Testis (tissue), 2 donors: ENCODE data around the gene MOXD1.

ENCODE experiments used
- POLR2A ChIP-seq: fragments of 450-650 bp; IDR thresholded peaks from one replicate; pipeline ENCODE4 v1.6.1; 2017; ENCODE audit warnings: antibody characterized with exemption, mild to moderate bottlenecking, moderate library complexity
- TF ChIP-seq, protein P1 (sequence below), 3 experiments: fragments of 450-650 bp in 2 of 3; fragments of 200-600 bp in 1 of 3; sonication (generic) in 1 of 3; IDR thresholded peaks; one replicate each; pipeline ENCODE4 v1.5.1; 2016 to 2019; ENCODE audit warnings: antibody characterized with exemption in 3 of 3, mild to moderate bottlenecking in 2 of 3, moderate library complexity in 1 of 3

DNA sequence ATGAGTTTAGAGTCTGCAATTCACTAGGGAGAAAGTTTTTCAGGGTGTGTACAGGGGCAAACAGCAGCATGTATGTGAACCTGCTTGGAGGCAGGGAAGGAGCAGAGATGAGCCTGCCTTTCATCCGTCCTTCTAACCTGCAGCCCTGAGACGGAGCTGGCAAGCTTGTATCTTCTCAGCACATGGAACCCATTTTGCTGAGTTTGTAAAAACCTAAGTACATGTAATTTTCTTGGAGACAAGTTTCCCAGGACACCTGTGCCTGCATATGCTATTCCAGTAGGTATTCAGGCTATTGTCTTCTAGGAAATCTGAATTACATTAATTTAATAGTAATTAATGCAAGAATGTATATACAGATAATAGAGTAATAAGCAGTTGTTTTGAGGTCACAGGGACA lies 28.8 kb upstream of the MOXD1 start:
- TF ChIP-seq, protein P1, sequence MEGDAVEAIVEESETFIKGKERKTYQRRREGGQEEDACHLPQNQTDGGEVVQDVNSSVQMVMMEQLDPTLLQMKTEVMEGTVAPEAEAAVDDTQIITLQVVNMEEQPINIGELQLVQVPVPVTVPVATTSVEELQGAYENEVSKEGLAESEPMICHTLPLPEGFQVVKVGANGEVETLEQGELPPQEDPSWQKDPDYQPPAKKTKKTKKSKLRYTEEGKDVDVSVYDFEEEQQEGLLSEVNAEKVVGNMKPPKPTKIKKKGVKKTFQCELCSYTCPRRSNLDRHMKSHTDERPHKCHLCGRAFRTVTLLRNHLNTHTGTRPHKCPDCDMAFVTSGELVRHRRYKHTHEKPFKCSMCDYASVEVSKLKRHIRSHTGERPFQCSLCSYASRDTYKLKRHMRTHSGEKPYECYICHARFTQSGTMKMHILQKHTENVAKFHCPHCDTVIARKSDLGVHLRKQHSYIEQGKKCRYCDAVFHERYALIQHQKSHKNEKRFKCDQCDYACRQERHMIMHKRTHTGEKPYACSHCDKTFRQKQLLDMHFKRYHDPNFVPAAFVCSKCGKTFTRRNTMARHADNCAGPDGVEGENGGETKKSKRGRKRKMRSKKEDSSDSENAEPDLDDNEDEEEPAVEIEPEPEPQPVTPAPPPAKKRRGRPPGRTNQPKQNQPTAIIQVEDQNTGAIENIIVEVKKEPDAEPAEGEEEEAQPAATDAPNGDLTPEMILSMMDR (IDR thresholded peaks at IDR 0.05), result no peak
- no peak for TF ChIP-seq POLR2A
